Subcutaneous abdominal adipose tissue (tissue), 5 donors: ENCODE results near the gene VPS13D.

ENCODE experiments used
- H3K27ac ChIP-seq: one replicate; pipeline ENCODE4 v1.7.0; 2013; ENCODE audit warnings: low read depth, mild to moderate bottlenecking, inconsistent platforms, low read length, moderate library complexity
- H3K27me3 ChIP-seq, 5 donors: one replicate each; pipeline ENCODE4 v1.7.0; 2013; ENCODE audit warnings: low read length in 5 of 5, inconsistent platforms in 1 of 5; ENCODE audit not compliant: control insufficient read depth in 5 of 5, insufficient read depth in 4 of 5
- H3K36me3 ChIP-seq, 5 donors: one replicate each; pipeline ENCODE4 v1.7.0; 2013; ENCODE audit warnings: low read length in 5 of 5; ENCODE audit not compliant: control insufficient read depth in 5 of 5, insufficient read depth in 5 of 5
- H3K4me1 ChIP-seq, 5 donors: one replicate each; pipeline ENCODE4 v1.7.0; 2013; ENCODE audit warnings: low read length in 5 of 5, mild to moderate bottlenecking in 3 of 5, moderate library complexity in 1 of 5; ENCODE audit not compliant: control insufficient read depth in 5 of 5, insufficient read depth in 5 of 5
- H3K4me3 ChIP-seq, 5 donors: one replicate each; pipeline ENCODE4 v1.7.0; 2013; ENCODE audit warnings: low read length in 5 of 5, low read depth in 1 of 5
- H3K9ac ChIP-seq, 5 donors: one replicate each; pipeline ENCODE4 v1.7.0; 2013; ENCODE audit warnings: low read length in 5 of 5, mild to moderate bottlenecking in 4 of 5, moderate library complexity in 3 of 5
- H3K9me3 ChIP-seq, 5 donors: one replicate each; pipeline ENCODE4 v1.7.0; 2013; ENCODE audit warnings: low read length in 5 of 5; ENCODE audit not compliant: control insufficient read depth in 5 of 5
- donor health status: healthy.
- donor health status: healthy.
- donor health status: healthy.
- donor health status: healthy.
- donor health status: healthy.

Gene VPS13D

DNA sequence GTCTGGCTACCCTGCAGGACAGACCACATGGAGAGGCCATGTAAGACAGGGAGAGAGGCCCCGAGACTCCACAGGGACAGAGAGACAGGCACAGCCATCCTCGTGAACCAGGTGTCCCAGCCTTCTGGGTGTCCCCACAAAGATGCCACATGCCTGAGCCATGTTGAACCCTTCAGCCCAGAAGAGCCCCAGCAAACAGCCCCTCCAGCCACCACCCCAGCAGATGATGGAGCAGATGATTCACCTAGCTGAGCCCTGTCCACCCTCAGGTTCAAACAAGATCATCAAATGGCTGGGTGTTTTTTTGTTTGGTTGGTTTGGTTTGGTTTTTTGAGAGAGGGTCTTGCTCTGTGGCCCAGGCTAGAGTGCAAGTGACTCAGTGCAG is 309.5 kb downstream of the VPS13D start:
- Histone ChIP-seq H3K9ac (no peak overlapping the region), H3K4me3 (no peak overlapping the region), H3K9me3 (peaks cover 0 to 6% (median 0%) of the 10 kb centered on the region in 5 donors), H3K27me3 (no peaks in the 10 kb centered on the region), H3K27ac (peak overlapping the region; percentile 76), H3K4me1 (peaks cover 9 to 36% (median 24%) of the 10 kb centered on the region in 5 donors), H3K36me3 (no peaks in the 10 kb centered on the region)

DNA sequence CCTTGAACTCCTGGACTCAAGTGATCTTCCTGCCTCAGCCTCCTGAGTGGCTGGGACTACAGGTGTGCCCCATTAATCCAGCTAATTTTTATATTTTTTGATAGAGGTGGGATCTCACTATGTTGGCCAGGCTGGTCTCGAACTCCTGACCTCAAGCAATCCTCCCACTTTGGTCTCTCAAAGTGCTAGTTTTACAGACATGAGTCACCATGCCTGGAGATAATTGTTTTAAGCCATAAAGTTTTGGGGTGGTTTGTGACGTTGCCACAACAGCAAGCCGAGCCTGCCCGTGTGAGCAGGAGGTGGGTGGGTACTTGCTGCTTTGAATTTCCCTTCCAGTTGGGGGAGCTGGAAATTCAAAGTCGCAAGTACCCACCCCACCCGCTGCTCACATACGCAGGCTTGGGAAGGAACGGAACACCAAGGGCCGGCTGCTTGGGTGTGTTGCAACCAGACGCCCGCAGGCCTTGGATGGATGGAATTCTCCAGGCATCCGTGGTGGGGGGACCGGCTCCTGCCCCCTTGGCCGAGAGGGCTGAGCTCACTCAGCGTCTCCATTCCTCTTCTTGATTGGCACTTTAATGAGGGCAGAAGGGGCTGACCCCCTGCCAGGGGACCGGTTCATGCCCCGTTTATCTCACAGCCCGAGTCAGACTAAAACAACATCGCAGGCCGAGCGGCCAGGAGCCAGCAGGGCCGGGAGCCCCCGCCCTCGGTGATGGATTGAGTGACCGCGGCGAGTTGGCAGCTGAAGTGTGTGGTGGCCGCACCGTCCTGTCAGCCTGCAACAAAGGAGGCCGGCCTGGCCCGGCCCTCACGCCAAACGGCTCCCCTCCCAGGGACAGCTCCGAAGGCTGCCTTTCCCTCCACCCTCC is 310.1 kb downstream of the VPS13D start:
- Histone ChIP-seq H3K27ac (peak overlapping the region; percentile 76), H3K36me3 (no peaks in the 10 kb centered on the region), H3K4me1 (peaks cover 9 to 36% (median 25%) of the 10 kb centered on the region in 5 donors), H3K27me3 (no peaks in the 10 kb centered on the region), H3K9me3 (peaks cover 0 to 6% (median 0%) of the 10 kb centered on the region in 5 donors), H3K9ac (peak overlapping the region in 1 of 5 donors; percentile 53), H3K4me3 (no peak overlapping the region)

DNA sequence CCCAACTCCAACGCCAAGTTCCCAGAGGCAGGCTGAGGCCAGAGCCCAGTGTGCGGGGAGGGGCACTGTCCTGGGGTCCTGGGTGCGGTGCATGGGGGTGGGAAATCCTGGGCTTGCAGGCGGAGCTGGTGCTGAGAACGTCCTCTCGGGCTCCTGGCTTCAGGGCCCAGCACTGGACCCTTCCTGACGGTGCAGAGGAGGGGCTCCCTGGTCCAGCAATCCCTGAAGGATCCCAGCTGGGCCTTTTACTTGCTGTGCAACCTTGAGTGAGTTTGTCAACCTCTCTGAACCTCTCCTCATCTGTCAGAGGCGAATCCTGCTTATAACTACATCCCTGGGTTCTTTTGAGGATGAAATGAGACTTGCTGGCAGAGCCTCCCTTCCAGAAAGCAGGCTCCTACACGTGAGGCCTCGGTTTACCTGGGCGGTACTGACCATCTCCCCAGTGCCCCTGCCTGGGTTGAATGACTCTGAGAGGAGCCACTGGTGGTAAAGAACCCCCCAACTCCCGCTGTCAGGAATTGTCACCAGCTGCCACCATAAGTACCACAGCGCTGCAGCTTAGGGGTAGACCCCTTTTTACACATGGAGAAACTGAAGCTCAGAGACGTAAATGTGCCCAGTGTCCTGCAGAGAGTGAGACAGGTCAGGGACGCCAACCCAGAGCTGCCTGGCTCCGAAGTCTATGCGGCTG is 310.9 kb downstream of the VPS13D start:
- H3K9ac ChIP-seq = peak overlapping the region in 1 of 5 donors; percentile 53
- H3K4me3 ChIP-seq = no peak overlapping the region
- peak overlapping the region; percentile 76 for H3K27ac ChIP-seq
- H3K9me3 ChIP-seq = peaks cover 0 to 6% (median 0%) of the 10 kb centered on the region in 5 donors
- peaks cover 9 to 36% (median 26%) of the 10 kb centered on the region in 5 donors for H3K4me1 ChIP-seq
- no peaks in the 10 kb centered on the region for H3K36me3 ChIP-seq
- no peaks in the 10 kb centered on the region for H3K27me3 ChIP-seq

DNA sequence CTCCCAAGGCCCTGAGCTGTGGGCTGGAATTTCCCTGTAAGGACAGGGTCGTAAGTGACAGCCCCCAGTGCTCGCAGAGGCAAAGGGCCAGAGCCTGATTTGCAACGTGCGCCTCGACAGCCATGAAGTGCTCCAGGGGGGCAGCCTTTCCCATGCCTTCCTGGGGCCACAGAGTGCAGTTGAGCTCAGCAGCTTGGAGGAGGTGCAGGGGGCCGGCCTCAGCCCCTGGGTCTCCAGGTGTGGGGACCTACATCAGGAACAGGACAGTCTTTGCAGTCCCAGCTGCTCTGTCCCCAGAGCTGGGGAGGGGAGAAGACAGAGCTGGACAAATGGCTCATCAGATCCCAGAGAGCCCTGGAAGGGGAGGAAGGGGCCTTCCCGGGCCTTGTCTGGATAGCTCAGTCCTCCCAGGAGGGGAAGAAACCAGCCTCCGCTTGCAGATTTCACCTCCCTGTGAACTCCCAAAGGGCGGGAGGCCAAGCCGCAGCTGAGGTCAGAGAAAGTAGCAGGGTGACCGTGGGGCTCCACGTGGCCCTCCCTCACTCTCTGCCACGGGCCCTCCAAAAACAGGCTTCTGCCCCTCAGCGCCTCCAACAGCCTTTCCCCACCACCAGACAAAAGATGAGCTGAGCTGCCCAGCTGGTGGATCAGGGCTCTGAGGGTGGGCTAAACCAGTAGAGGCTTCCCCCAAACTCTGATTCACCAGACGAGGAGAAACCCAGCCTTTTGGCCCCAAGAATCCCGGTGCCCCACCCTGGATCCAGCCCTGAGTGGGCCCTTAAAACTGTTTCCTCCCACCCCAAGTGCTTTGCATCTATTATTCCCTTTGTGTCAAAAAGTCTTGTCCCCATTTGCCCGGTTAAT is 311.7 kb downstream of the VPS13D start:
- peak overlapping the region; percentile 76 for H3K27ac ChIP-seq
- no peaks in the 10 kb centered on the region for H3K36me3 ChIP-seq
- no peaks in the 10 kb centered on the region for H3K9me3 ChIP-seq
- peak overlapping the region in 1 of 5 donors; percentile 53 for H3K9ac ChIP-seq
- peaks cover 9 to 36% (median 27%) of the 10 kb centered on the region in 5 donors for H3K4me1 ChIP-seq
- H3K27me3 ChIP-seq = no peaks in the 10 kb centered on the region
- no peak overlapping the region for H3K4me3 ChIP-seq

DNA sequence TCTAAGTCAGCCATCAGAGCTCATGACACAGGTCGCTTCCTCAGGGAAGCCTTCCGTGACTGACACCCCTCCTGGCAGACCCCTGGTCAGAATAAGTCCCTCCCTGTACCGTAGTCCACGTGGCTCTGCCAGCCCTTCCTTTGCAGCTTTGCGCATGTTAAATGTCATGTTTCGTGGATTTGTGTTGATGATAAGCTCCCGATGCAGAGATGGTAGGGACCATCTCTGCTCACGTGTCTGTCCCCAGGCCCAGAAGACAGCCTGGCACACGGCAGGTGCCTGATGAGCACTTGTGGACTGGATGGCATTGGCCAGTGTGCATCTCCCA is 312.3 kb downstream of the VPS13D start:
- peaks cover 0 to 2% (median 0%) of the 10 kb centered on the region in 5 donors for H3K27me3 ChIP-seq
- H3K36me3 ChIP-seq = no peaks in the 10 kb centered on the region
- no peaks in the 10 kb centered on the region for H3K9me3 ChIP-seq
- H3K4me3 ChIP-seq = no peak overlapping the region
- H3K9ac ChIP-seq = peak overlapping the region in 1 of 5 donors; percentile 47
- peaks cover 15 to 42% (median 33%) of the 10 kb centered on the region in 5 donors for H3K4me1 ChIP-seq
- peak overlapping the region; percentile 76 for H3K27ac ChIP-seq

DNA sequence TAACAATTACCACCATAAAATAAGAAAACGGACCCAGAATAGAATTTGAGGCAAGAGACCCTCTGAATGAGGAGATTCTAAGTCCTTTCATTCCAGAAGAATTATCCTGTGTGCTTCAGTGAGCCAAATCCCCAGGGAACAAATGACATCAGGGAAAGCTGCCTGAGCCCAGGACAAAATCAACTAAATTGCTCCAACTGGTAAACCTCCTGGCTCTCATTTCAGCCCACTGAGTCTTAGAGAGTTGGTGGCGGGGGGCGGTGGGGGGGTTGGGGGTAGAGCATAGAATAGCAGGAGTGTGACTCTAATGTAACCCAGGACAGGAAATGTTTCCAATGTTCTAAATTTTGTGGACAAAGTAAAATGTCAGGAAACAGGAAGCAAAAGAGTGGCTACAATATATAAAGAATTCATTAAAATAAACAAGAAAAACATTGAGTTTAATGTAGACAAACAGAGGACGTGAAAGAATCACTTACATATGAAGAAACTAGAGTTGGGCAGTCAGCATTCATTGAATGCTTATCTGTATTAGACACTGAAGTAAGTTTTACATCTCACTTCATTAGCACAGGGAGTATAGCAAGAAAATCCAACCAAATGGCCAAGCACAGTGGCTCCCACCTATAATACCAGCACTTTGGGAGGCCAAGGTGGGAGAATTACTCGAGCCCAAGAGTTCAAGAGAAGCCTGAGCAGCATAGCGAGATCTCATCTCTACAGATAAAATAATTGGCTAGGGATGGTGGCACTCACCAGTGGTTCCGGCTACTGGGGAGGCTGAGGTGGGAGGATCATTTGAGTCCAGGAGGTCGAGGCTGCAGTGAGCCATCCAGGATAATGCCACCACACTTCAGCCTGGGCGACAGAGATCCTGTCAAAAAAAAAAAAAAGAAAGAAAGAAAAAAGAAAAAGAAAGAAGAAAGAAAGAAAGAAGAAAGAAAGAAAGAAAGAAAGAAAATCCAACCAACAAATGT is 313.1 kb downstream of the VPS13D start:
- Histone ChIP-seq H3K27ac (peak overlapping the region; percentile 76), H3K9me3 (no peaks in the 10 kb centered on the region), H3K9ac (no peak overlapping the region), H3K4me1 (peaks cover 18 to 50% (median 41%) of the 10 kb centered on the region in 5 donors), H3K27me3 (peaks cover 0 to 2% (median 0%) of the 10 kb centered on the region in 5 donors), H3K36me3 (no peaks in the 10 kb centered on the region), H3K4me3 (no peak overlapping the region)

DNA sequence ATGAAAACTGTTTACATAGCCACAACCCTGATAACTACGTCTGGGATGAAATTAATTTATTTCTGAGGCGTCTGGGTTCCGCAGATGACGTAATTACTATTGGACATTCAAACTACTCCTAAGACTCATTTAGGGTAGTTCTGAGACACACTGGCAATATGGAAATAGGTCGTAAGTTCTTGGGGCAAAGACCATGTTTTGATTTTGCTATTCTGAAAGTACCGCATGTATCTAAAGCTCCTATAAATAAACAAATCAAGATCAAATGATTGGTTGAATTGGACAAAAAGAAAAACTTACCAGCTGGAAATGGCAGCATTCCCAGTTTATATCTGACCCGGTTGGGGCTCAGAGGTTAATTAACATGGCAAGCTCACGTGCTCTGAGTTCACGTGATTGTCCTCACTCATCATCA is 313.9 kb downstream of the VPS13D start:
- Histone ChIP-seq H3K27ac (no peak overlapping the region), H3K9me3 (no peaks in the 10 kb centered on the region), H3K27me3 (peaks cover 0 to 2% (median 0%) of the 10 kb centered on the region in 5 donors), H3K4me1 (peaks cover 18 to 57% (median 49%) of the 10 kb centered on the region in 5 donors), H3K36me3 (no peaks in the 10 kb centered on the region), H3K9ac (no peak overlapping the region), H3K4me3 (no peak overlapping the region)

DNA sequence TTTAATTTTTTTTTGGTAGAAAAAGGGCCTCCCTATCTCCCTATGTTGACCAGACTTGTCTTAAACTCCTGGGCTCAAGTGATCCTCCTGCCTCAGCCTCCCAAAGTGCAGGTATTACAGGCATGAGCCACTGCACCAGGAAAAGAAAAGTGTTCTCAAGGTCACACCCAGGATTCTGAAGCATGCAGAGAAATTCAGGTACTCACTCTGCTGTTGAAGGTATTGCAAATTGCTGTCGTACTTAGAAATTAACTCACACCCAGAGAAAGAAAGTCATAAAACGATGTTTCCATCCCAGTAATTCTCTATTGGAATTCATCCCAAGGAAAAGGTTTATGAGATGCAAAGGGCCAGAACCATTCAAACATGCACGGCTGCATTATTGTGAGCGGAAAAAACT is 314.5 kb downstream of the VPS13D start:
- H3K9me3 ChIP-seq = no peaks in the 10 kb centered on the region
- H3K4me3 ChIP-seq = no peak overlapping the region
- no peaks in the 10 kb centered on the region for H3K36me3 ChIP-seq
- H3K4me1 ChIP-seq = peaks cover 20 to 60% (median 55%) of the 10 kb centered on the region in 5 donors
- no peak overlapping the region for H3K9ac ChIP-seq
- H3K27ac ChIP-seq = no peak overlapping the region
- peaks cover 0 to 2% (median 0%) of the 10 kb centered on the region in 5 donors for H3K27me3 ChIP-seq

DNA sequence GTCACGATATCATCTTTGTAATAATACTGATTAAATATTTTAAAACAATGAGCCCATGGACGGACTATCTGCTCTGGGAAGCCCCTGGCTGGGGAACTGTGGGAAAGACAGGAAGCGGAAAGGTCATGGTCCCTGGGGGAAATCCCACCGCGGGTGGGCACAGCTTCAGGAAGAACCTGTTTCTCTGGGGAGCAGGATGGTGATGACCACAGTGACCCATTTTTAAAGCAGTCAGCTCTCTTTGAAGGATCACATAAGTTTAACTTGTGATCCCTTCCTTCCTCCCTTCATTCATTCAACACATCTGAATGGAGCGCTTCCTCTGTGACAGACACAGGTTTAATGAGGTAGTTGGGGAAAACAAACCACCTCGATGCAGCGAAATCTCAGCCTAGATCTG is 315.2 kb downstream of the VPS13D start:
- Histone ChIP-seq H3K4me3 (no peak overlapping the region), H3K9ac (no peak overlapping the region), H3K4me1 (peaks cover 22 to 61% (median 58%) of the 10 kb centered on the region in 5 donors), H3K36me3 (no peaks in the 10 kb centered on the region), H3K9me3 (no peaks in the 10 kb centered on the region), H3K27ac (no peak overlapping the region), H3K27me3 (peaks cover 0 to 2% (median 0%) of the 10 kb centered on the region in 5 donors)
